Activated T-cell treated with anti-CD3 and anti-CD28 coated beads for 24 hours (primary cell): Measurements from ENCODE around the gene ASIC5.

Experiments used
- DNase-seq: peaks from one replicate; pipeline ENCODE4 v3.0.0-alpha.2; 2020; ENCODE audit warnings: low read depth

ASIC5 gene

DNA sequence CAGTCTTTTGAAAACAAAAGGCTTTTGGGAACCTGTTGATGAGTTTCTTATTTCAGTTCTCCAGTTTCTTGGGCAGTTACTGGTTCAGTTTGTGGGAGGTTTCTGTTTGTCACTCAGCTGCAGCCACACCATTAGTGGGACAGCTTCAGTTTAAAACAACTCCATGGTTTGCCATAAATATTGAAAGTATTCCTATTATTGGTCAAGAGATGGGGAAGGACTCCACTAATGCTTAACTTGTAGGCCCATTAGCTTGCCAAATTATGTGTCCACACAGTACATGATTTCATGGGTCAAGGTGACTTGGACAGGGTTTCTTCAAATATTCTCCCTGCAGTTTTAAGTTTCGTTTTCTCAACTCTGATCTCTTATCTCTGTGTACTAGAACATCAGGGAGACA is 15.5 kb upstream of the ASIC5 start:
- no peak for DNase-seq

DNA sequence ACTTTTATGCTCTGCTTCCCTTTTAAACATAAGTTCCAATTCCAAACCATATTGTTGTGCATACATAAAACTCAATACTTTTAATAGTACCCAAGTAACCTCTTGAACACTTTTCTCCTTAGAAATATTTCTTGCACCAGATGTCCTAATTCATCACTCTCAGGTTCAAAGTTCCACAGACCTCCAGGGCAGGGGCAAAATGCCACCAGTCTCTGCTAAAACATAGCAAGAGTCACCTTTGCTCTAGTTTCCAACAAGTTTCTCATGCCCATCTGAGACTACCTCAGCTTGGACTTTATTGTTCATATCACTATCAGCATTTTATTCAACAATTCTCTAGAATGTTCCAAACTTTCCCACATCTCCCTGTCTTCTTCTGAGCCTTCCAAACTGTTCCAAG is 13.7 kb upstream of the ASIC5 start:
- DNase-seq, result no peak

DNA sequence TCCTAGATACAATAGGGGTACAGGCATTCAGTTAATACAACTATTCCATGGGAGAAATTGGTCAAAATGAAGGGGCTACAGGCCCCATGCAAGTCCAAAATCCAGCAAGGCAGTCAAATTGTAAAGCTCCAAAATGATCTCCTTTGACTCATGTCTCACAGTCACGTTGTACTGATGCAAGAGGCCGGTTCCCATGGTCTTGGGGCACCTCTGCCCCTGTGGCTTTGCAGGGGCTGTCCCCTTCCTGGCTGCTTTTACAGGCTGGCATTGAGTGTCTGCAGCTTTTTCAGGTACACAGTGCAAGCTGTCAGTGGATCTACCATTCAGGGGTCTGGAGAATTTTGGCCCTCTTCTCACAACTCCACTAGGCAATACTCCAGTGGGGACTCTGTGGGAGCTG is 12.5 kb upstream of the ASIC5 start:
- no peak for DNase-seq

DNA sequence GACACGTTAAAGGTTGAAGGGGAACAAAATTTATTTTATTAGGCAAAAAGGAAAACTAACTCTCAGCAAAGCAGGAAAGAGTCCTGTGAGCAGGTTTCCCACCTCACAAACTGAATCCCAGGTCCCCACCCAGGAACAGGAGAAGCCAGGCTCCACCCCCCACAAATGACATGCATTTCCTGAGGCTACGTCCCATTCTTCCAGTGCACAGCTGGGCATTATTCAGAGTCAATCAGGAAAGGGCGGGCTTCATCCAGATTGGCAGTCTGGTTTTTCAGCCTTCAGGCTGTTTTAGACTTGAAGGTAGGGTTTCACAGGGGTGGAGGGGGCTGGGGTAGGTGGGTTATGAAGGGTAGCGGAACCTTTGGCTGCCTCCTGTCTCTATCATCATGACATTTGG is 11.9 kb upstream of the ASIC5 start:
- DNase-seq, result no peak

DNA sequence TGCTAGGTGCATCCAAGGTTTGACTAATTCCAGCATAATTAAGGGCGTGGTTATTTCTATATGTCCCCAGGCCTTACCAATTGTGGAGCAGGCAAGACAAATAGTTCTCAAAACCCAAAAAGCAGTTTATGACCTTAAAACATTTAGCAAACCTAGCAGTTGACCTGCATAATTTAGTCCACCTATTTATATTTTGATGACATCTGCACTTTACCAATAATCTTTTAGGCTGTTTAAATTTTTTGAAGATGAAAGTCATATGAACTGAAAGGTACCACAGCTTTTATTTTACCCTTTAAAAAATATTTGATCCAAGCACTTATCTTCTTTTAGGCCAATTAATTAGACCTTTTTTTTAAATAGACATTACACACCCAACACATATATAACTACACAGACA is 9.8 kb upstream of the ASIC5 start:
- no peak for DNase-seq

DNA sequence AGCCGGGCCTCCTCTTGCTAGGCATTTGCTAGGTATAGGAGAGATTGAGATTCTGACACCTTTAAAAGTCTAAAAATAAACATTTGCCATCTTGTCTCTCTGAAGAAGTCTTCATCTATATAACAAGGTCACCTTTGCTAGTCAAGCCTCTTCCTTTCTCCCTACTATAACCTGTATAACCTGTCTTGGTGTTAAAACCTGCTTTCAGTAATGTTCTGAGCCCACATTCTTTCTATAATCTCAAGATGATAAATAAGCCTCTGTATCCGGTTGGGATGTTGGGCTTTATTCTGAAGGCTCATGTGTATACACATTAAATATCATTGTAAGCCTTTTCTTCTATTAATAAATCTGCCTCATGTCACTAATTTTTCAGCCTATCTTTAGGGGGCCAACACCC is 10.2 kb downstream of the ASIC5 start:
- DNase-seq, result no peak

DNA sequence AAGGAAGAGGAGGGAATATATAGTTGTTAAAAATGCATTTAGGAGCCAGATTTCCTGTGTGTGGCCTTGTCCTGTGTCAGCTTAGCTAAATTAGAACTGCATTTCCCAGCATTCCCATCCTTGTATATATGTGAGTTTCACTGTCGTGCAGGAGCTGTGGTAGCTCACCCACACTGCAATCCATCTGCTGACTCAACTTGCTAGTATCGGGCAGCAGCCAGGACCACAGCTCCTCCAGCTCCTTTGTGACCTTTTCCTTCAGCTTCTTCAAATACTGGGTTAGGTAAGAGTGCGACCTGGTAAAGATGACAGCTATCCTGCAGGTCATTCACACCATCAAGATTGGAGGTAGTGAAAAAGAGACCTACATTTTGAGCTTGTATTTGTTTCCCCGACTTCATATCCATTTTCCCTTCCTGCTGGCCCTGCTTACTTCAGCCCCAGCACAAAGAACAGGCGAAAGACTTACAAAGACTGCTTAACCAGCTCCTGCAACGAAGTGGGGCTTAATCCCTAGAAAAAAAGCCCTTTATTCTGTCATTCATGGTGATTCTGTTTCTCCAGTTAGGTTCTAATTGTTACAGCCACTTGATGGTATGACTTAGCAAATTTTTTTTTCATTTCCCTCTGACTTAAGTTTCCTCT is 11.4 kb downstream of the ASIC5 start:
- no peak for DNase-seq

DNA sequence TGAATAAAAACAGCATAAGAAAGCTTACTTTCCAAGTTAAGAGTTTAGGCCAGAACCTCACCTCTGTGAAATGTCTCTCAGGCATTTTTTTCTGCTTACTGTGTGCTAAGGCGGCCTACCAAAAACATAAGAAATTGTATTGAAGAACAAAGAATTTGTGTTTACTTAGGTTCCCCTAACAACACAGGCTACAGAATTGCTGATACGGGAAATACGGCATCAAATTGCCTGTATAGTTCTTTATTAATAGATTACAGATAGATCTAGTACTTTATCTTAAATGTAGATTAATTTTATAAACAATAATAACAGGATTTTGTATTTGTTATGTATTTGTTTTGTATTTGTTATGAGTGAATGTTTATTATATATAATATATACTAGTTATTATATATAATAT is 12.9 kb downstream of the ASIC5 start:
- no peak for DNase-seq

DNA sequence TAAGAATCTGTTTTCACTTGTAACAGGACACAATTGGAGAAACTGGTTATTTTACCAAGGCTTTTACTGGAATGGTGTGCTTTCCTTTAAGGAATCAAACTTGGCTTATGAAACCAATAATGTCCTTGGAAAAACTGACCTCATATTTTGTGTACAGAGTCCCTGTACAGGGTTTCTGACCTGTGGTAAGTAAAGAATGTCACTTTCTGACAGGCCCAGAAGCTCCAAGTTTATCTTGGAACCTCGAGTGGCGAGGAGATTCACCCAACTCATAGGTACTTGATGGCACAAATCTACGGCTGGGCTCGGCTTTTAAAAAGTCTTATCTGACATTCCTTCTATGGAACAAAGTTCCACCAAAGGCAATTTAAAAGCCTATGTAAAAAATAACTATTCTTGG is 17.0 kb downstream of the ASIC5 start:
- no peak for DNase-seq

DNA sequence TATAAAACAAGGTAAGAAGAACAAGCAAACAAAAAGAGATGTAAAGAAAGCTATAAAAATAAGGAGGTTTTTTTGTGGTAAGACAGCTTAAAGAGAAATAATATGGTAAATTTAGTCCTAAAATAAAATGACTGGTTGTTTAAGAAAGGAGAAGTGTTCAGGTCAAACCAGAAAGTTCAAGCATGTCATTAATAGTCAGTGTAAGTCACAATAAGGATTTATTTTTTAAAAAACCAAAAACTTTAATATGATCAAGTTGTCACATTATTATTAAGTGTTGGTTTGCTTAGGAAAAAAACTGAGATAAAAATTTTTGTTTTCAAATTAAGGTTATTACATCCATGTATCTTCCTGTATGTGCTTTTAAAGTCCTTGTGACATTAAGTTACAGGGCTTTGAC is 19.1 kb downstream of the ASIC5 start:
- no peak for DNase-seq

DNA sequence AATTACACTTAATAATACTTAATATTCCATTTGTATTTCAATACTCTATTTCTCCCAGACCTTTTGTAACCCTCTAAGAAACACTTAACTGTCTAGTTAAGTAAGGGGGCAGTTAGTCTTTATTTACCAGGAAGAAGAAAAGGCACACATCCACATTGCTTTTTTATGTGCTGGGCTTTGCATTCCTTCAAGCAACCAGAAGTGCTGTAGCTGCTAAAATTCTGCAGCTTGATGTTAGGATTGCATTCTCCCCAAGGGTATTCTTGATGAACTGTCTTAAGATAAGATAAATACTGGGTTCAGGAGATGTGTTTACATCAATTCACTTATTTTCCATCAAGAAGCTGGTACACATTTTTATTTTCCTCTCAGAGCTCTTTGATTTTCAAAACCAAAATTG is 24.0 kb downstream of the ASIC5 start:
- DNase-seq, result no peak

DNA sequence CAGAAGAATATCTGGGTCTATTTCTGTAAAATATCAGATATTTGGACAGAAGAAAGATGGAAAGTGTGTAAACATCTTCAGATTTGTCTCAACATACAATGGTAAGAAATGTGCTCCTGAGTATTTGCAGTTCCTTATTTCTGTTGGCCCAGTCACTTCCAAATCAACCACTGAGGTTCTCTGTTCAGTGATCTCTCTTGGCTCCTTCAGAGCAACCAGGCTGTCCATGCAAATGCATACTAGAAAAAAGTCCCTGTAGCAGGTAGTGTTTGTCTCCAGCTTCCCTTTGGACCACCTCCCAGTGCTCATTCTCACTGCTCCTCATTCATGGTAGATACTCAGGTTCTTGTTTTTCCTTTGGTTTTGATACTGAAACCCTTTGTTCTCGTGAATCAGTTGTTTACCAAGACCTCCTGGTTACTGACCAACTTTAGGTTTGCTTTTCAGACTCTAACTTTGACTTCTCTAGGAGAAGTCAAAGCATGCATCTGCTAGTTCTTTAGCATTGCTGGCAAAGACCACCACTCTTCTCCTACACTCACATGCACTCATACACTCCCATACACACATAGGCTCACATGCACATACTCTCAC is 28.8 kb downstream of the ASIC5 start:
- DNase-seq, result no peak

DNA sequence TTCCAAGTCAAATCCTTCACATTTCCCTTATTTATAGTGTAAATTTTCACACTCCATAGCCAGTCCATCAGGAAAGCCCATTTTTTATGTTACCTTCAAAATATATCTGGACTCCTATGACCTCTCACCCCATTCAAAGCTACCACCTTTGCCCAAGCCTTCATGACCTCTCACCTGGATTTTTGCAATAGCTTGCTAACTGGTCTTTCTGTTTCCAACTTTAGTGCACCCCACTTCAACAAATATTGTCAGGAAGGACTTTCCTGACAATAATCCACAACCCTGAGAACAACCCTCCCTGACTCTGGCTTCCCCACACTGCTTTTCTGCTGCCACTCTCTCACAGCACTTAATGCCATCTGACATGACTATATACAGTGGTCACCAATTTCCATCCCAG is 33.4 kb downstream of the ASIC5 start:
- DNase-seq, result no peak

DNA sequence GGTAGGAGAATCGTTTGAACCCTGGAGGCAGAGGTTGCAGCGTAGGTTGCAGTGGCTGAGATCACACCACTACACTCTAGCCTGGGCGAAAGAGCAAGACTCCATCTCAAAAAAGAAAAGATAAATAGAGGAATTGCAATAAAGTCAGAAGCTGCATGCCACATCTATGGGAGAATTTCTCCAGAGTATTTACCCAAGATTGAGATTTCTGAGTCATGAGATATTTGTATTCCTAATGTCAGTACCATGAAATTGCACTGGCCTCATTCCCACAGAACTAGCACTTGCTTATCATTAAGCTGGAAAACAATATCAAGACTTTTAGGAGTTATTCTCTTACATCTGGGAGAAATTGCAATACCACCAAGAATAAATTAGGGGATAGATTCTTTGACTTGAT is 37.4 kb downstream of the ASIC5 start:
- DNase-seq, result no peak

DNA sequence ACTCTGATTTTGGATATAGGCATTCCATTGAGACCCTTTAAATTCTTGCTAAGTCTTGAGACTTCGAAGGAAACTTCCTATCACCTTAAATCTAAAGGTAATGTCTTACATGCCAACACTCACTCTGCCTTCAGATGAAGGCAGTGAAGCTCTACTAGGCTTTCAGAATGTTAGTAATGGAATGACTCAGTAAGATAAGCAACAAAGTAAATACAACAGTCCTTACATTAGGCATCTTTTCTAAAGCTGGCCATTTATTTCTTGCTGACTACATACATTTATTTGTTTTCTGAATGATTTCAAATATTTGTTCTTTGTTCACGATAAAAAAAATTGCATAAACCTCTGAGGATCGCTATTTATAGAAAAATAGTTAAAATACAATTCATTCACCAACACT is 43.5 kb downstream of the ASIC5 start:
- no peak for DNase-seq

DNA sequence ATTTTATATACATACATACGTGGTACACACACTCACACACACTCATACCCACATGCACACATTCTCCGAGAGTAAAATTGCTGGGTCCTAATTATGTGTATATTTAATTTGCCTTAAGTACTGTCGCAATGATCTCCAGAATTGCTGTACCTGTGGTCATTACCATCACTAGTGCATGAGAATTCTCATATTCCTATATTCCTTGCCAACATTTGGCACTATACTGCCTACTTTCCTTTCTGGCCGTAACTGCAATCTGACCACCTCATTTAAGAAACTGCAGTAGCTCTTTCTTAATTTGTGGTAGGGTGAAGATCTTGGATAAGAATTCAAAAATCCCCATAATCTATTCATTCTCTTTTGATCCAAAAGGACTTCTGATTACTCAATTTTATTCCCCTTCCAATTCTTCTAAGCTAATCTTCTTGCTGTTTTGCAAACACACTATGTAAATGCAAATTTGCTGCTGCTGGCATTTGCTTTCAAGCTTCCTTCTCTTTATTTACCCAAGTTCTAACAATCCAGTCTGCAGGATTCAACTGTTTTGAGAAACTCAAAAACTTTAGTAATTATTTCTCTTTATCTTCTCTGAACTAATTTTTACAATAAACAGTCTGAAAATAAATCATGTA is 45.1 kb downstream of the ASIC5 start:
- DNase-seq, result no peak

DNA sequence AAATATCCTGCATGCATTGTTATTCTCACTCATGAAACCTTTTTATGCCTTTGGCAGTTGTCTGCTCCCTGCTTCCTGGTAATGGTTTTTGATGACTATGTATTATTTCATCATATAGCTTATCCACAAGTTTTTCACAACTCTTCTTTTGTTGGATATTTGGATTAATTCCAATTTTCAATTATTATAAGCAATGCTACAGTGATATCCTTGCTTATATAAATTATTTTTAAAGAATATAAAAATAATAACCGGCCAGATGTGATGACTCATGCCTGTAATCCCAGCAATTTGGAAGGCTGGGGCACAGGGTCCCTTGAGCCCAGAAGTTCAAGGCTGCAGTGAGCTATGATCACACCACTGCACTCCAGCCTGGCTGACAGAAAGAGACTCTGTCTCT is 47.0 kb downstream of the ASIC5 start:
- DNase-seq, result no peak

DNA sequence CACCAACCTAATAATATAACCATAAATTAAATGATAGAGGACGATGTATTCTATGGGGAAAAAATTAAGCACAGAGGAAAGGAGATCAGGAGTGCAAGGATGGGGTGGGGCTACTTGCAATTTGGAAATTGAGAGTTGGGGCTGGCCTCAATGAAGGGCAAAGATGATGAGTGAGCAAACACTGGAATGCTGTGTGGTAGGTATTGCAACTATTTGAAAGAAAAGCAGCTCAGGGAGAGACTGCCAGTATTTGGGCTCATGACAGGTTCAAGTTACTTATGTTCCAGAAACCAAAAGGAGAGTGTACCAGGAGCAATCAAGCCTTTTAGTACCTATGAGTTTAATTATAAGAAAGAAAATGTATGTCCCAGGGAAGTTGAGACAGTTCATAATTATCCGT is 47.4 kb downstream of the ASIC5 start:
- DNase-seq, result no peak

DNA sequence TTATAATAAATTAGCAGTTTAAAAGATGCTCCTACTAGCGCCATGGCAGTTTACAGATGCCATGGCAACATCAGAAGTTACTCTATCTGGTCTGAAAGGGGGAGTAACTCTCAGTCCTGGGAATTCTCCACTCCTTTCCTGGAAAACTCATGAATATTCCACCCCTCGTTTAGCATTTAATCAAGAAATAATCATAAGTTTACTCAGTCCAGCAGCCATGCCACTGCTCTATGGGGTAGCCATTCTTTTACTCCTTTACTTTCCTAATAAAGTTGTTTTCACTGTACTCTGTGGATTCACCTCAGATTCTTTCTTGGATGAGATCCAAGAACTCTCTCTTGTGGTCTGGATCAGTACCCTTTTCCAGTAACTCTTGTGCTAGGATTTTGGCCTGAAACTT is 55.0 kb downstream of the ASIC5 start:
- DNase-seq, result no peak

DNA sequence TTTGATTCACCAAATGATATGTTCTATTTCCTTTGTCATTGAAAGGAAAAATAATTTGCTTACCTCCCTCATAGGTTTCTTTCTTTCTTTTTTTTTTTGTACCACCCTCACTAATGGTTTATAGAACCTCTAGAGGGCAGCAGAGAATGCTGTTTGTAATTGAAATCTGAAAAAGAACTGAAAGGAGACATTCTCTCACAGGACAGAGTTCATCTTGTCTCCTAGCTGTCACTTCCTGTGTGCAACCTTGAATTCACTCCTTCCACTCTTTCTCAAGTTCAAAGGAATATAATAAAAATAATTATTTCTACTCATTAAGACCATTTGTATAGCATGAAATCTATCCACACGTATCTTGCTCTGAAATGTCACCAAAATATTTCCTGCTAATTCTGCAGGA is 56.2 kb downstream of the ASIC5 start:
- no peak for DNase-seq

DNA sequence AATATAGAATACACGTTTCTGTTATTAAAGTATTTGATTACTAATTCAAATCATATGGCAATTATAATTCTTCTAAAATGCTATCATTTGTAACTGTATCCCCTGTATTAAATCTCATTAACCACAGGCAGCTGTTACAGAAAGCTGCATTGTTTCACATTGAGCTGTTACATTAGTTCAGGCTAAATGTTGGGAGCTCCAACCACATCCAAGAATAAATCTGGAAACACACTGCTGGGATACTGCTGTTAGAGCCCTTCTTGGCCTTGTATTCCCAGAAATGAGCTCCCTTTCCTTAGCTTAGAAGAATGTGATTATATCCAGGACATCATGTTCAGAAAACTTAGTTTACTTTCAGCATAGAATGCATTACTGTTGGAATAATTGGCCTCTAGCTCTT is 59.1 kb downstream of the ASIC5 start:
- no peak for DNase-seq

DNA sequence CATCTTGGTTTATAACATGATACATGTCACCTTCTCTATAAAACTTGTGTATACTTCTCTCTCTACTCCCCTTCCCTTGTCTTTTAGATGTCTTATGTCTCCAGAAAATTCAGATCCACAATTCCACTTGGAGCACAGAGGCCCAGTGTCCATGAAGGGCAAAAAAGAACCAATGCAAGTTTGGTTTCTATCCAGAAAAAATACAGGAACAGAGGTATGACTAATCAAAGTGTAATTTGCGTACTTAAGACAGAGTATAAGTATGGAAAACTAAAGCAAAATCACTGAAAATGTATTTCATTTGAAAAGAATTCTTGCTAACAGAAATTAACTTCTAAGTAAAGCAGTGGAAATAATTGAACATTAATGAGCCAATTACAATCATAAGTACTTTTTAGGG is 61.1 kb downstream of the ASIC5 start:
- no peak for DNase-seq

DNA sequence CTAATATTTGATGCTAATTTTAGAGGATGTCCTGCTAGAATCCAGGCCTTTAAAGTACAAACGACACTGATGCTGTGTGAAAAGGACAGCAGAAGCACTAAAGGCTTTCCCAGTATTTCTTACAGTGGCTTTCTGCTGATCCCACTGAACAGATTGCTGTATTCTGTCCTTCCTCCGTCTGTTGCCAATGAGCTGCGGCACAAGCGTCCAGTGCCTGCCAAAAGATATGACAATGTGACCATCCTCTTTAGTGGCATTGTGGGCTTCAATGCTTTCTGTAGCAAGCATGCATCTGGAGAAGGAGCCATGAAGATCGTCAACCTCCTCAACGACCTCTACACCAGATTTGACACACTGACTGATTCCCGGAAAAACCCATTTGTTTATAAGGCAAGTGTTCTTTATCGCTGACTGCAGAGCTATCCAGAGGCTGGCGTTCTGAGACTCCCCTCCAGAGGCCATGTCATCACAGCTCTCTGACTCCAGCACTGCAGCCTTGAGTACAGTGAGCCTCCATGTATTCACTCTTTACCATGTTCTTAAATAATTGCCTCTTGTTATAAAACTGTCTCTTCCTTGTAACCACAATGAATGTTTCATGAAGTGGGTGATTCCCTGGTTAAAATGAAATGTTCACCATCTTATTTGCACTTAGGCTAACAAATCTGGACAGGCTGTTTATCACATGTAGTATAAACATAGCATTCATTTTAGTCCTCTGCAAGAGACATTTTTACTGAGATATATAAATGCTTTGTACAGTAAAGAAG is 63.7 kb downstream of the ASIC5 start:
- DNase-seq, result no peak
